Stomach (tissue), 9 donors: ENCODE data around the gene SPRY1. TPM values are rescaled to one million over a fixed set of nuclear protein-coding genes. Genes with fewer than 3 reads are reported as not detected.

ENCODE experiments used
- DNase-seq, 2 donors: peaks; one replicate each; pipeline versions ENCODE4 v3.0.0 to v3.0.0-alpha.2; 2013 to 2019
- H3K27ac ChIP-seq, 5 donors: fragments of 200-600 bp in 4 of 5; sonication (generic) in 4 of 5; one replicate each; pipeline ENCODE4 v1.5.1; 2013 to 2019; ENCODE audit warnings: mild to moderate bottlenecking in 1 of 5, moderate library complexity in 1 of 5
- H3K27me3 ChIP-seq, 3 donors: fragments of 200-600 bp; sonication (generic); one replicate each; pipeline ENCODE4 v1.5.1; 2017 to 2019; ENCODE audit warnings: mixed run types in 1 of 3
- H3K36me3 ChIP-seq, 4 donors: fragments of 200-600 bp; sonication (generic); 1 replicate in 3 of 4; 2 replicates in 1 of 4; pipeline ENCODE4 v1.5.1; 2016 to 2019
- H3K4me1 ChIP-seq, 4 donors: fragments of 200-600 bp; sonication (generic); one replicate each; pipeline ENCODE4 v1.5.1; 2016 to 2019
- H3K4me3 ChIP-seq, 4 donors: fragments of 200-600 bp; sonication (generic) in 3 of 4; one replicate each; pipeline ENCODE4 v1.5.1; 2016 to 2019; ENCODE audit warnings: mild to moderate bottlenecking in 1 of 4
- H3K9me3 ChIP-seq, 4 donors: fragments of 200-600 bp; sonication (generic); one replicate each; pipeline ENCODE4 v1.5.1; 2016 to 2019
- EP300 ChIP-seq: sonication (generic); formaldehyde crosslinking; IDR thresholded peaks from one replicate; pipeline ENCODE4 v1.6.1; 2017; ENCODE audit warnings: antibody characterized with exemption
- POLR2A ChIP-seq, 4 donors: fragments of 450-650 bp; IDR thresholded peaks; one replicate each; pipeline ENCODE4 v1.6.1; 2016; ENCODE audit warnings: antibody characterized with exemption in 4 of 4, control low read depth in 2 of 4, mild to moderate bottlenecking in 1 of 4, moderate library complexity in 1 of 4
- POLR2AphosphoS5 ChIP-seq, 3 donors: sonication (generic); formaldehyde crosslinking; IDR thresholded peaks; one replicate each; pipeline ENCODE4 v1.6.1; 2016; ENCODE audit warnings: antibody characterized with exemption in 3 of 3
- WGBS, 5 donors: extraction: QIAGEN DNeasy Blood & Tissue Kit in 3 of 5; methylation state at CpG; one replicate each; pipeline versions ENCODE4 v1.1.5 to v1.1.7; 2013 to 2018; 5-methylcytosine and 5-hydroxymethylcytosine counted together
- intact Hi-C: fragments of 100-400 bp; cut with DNase I; formaldehyde crosslinking; loops from one replicate; pipeline ENCODE4 v1.15.1; 2023; ENCODE audit warnings: low total_unique reads
- polyA plus RNA-seq, 3 donors: library from polyadenylated mRNA; stranded (reverse); fragments of 200-250 nt; gene quantifications; one replicate each; pipeline ENCODE4 v1.2.3, GENCODE V29; 2013
- total RNA-seq, 5 donors: library from RNA; depleted of rRNA; stranded (reverse); fragments of >200 nt; gene quantifications; one replicate each; pipeline versions ENCODE4 v1.1.0 to v1.2.3, GENCODE V29; 2014 to 2016
- TF ChIP-seq, protein P1 (sequence below), 7 experiments: fragments of 450-650 bp in 4 of 7; fragments of 200-600 bp in 3 of 7; sonication (generic) in 3 of 7; IDR thresholded peaks; one replicate each; pipeline ENCODE4 v1.5.1; 2016 to 2019; ENCODE audit warnings: antibody characterized with exemption in 7 of 7, control low read depth in 2 of 7, mild to moderate bottlenecking in 1 of 7
- donor health status: healthy with polysubstance abuse.
- donor health status: Bipolar disorder and iron deficiency.
- donor health status: healthy.

The SPRY1 gene
- total and polyA plus RNA-seq, 8 donors: 15.7 to 85.2 (median 49.3) TPM

DNA sequence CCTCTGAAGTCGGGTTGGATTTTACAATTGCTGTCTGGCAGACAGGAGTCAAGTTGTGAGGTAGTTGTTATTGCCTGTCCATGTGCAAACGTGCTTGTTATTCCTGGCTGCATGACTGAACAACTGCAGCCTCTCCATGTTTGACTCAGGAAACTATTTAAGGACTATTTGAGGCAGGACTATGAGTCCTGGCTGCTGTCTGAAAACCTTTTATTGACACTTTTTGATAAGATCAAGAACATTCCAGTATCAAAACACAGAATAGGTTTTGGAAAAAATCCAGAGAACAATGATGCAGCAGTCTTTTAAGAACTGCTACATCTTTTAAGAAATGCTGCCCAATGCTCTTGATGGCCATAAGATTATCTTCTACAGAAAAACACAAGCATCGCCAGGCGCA is 10.0 kb upstream of the SPRY1 start:
- no peak for TF ChIP-seq EP300
- TF ChIP-seq, protein P1, sequence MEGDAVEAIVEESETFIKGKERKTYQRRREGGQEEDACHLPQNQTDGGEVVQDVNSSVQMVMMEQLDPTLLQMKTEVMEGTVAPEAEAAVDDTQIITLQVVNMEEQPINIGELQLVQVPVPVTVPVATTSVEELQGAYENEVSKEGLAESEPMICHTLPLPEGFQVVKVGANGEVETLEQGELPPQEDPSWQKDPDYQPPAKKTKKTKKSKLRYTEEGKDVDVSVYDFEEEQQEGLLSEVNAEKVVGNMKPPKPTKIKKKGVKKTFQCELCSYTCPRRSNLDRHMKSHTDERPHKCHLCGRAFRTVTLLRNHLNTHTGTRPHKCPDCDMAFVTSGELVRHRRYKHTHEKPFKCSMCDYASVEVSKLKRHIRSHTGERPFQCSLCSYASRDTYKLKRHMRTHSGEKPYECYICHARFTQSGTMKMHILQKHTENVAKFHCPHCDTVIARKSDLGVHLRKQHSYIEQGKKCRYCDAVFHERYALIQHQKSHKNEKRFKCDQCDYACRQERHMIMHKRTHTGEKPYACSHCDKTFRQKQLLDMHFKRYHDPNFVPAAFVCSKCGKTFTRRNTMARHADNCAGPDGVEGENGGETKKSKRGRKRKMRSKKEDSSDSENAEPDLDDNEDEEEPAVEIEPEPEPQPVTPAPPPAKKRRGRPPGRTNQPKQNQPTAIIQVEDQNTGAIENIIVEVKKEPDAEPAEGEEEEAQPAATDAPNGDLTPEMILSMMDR (IDR thresholded peaks at IDR 0.05): no peak
- TF ChIP-seq POLR2A (IDR thresholded peaks at IDR 0.05): no peak
- TF ChIP-seq POLR2AphosphoS5 (IDR thresholded peaks at IDR 0.05): no peak
- H3K9me3 ChIP-seq: no peaks in the 10 kb centered on the region
- DNase-seq: no peak
- peaks cover 0 to 12% (median 4%) of the 10 kb centered on the region in 4 donors for H3K4me1 ChIP-seq
- intact Hi-C loops: loop anchor here (10.0 kb wide), 1 partner anchor 278 kb away; no protein-coding TSS in a partner anchor
- peak overlapping the region in 1 of 5 donors; percentile 14 for H3K27ac ChIP-seq
- H3K4me3 ChIP-seq: no peak overlapping the region
- WGBS, 5 donors: 48 to 62% (median 52%) methylated on average over 4 of the region's 4 CpGs
- H3K27me3 ChIP-seq: no peaks in the 10 kb centered on the region
- H3K36me3 ChIP-seq: no peaks in the 10 kb centered on the region

- TF ChIP-seq EP300: no peak
- no peak for TF ChIP-seq POLR2AphosphoS5 (IDR thresholded peaks at IDR 0.05)
- TF ChIP-seq, protein P1 (IDR thresholded peaks at IDR 0.05): peak in 4 of 7 experiments; percentile 11 to 54 (median 34)
- TF ChIP-seq POLR2A (IDR thresholded peaks at IDR 0.05): no peak
- peak in 1 of 2 donors; percentile 47 for DNase-seq
- H3K27ac ChIP-seq: no peak overlapping the region
- H3K4me3 ChIP-seq: no peak overlapping the region
- no peaks in the 10 kb centered on the region for H3K27me3 ChIP-seq
- peaks cover 0 to 16% (median 5%) of the 10 kb centered on the region in 4 donors for H3K4me1 ChIP-seq
- WGBS, 5 donors: 19 to 43% (median 31%) methylated on average over 3 of the region's 3 CpGs
- no peaks in the 10 kb centered on the region for H3K9me3 ChIP-seq
- no peaks in the 10 kb centered on the region for H3K36me3 ChIP-seq
- intact Hi-C loops: no loop called here
Measured at GRCh38 chr4:123390846-123391456, 5.6 kb upstream of the SPRY1 start.

DNA sequence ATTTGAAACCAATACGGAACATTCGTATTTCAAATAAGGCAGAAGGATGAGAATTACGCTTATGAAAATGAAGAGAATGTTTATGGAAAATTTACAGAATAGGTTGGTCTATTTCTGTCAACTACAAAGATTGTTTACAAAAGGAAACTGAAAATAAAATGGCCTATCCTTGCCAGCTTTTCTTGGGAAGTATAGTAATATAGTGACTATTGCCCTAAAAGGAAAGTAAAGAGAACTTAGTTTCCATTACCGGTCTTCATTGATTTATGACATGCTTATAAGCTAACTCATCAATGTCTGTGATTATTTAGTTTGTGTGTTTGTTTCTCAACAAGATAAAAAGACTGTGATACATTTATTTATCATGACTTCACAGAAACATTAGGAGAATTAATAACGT is 2.9 kb upstream of the SPRY1 start:
- Histone ChIP-seq H3K4me1 (peaks cover 0 to 11% (median 5%) of the 10 kb centered on the region in 4 donors), H3K4me3 (no peak overlapping the region), H3K36me3 (no peaks in the 10 kb centered on the region), H3K9me3 (no peaks in the 10 kb centered on the region), H3K27me3 (no peaks in the 10 kb centered on the region), H3K27ac (peak overlapping the region in 2 of 5 donors; percentile 39 to 54)
- intact Hi-C loops: no loop called here
- DNase-seq: no peak
- TF ChIP-seq, protein P1 (IDR thresholded peaks at IDR 0.05): no peak
- no peak for TF ChIP-seq POLR2A (IDR thresholded peaks at IDR 0.05)
- TF ChIP-seq EP300: no peak
- no peak for TF ChIP-seq POLR2AphosphoS5 (IDR thresholded peaks at IDR 0.05)
- 63 to 79% (median 75%) methylated on average over 5 of the region's 5 CpGs for WGBS, 5 donors

- peaks cover under 1 to 11% (median 8%) of the 10 kb centered on the region in 4 donors for H3K36me3 ChIP-seq
- WGBS, 5 donors: 0 to 1% (median 0%) methylated on average over 79 to 85 of the region's 85 CpGs
- no peaks in the 10 kb centered on the region for H3K27me3 ChIP-seq
- peaks cover 0 to 36% (median 21%) of the 10 kb centered on the region in 4 donors for H3K4me1 ChIP-seq
- intact Hi-C loops: no loop called here
- peak; percentile 62 to 90 for DNase-seq
- TF ChIP-seq POLR2AphosphoS5 (IDR thresholded peaks at IDR 0.05): peak in 1 of 3 donors; percentile 4
- TF ChIP-seq, protein P1 (IDR thresholded peaks at IDR 0.05): no peak
- peak overlapping the region; percentile 91 to 96 (median 93) for H3K27ac ChIP-seq
- H3K9me3 ChIP-seq: no peaks in the 10 kb centered on the region
- peak overlapping the region; percentile 65 to 80 (median 76) for H3K4me3 ChIP-seq
Measured at GRCh38 chr4:123397144-123398065, 810 bp downstream of the SPRY1 start.
